UCSD-AML1 (cell line): ENCODE data around the gene BTBD19.
A peak's percentile ranks its signal among the peaks of the same experiment; 100 is the strongest.
"Not testable (repeated sequence)": the region's sequence is repeated elsewhere in the genome, so short reads cannot be mapped to it uniquely, and the experiment has no call there.

Source experiments
- DNase-seq: peaks from one replicate; lab custom pipeline; 2025; ENCODE audit not compliant: unreplicated experiment; lab: John Stamatoyannopoulos, UW

Gene BTBD19

GRCh38 chr1:44808063-44808937 is at the start of gene BTBD19:
BTBD19 (plus strand) TSS chr1:44808523; CDS start chr1:44808821, 298 bp downstream.
- DNase-seq = peak; percentile 69

GRCh38 chr1:44759077-44759476 is 49.2 kb upstream of the BTBD19 start:
- no peak for DNase-seq

- DNase-seq = no peak
These were observed 47.4 kb upstream of the BTBD19 start for GRCh38 chr1:44760876-44761275.

GRCh38 chr1:44766421-44766820 is 41.9 kb upstream of the BTBD19 start:
- not testable (repeated sequence) for DNase-seq

- DNase-seq = peak; percentile 91
These were observed 33.0 kb upstream of the BTBD19 start, which contains the start of gene RPS8 for GRCh38 chr1:44775078-44775929. RPS8 (plus strand) TSS chr1:44775540; CDS start chr1:44775597, 57 bp downstream.

GRCh38 chr1:44775930-44776729 is 32.2 kb upstream of the BTBD19 start:
- peak; percentile 52 for DNase-seq

- no peak for DNase-seq
These were observed 31.6 kb upstream of the BTBD19 start for GRCh38 chr1:44776730-44777068.

- DNase-seq = no peak
These were observed 30.8 kb upstream of the BTBD19 start for GRCh38 chr1:44777547-44777946.

GRCh38 chr1:44777969-44778635 is 30.2 kb upstream of the BTBD19 start:
- DNase-seq = no peak

- DNase-seq = no peak
These were observed 29.4 kb upstream of the BTBD19 start for GRCh38 chr1:44778705-44779576.

GRCh38 chr1:44780583-44781121 is 27.7 kb upstream of the BTBD19 start:
- DNase-seq = no peak

GRCh38 chr1:44783697-44784093 is 24.6 kb upstream of the BTBD19 start:
- DNase-seq = no peak

GRCh38 chr1:44784094-44785028 is 24.0 kb upstream of the BTBD19 start:
- no peak for DNase-seq

GRCh38 chr1:44785029-44785380 is 23.3 kb upstream of the BTBD19 start:
- no peak for DNase-seq

GRCh38 chr1:44785501-44786137 is 22.7 kb upstream of the BTBD19 start:
- no peak for DNase-seq

- DNase-seq = no peak
These were observed 22.0 kb upstream of the BTBD19 start for GRCh38 chr1:44786138-44786840.

GRCh38 chr1:44786841-44787426 is 21.4 kb upstream of the BTBD19 start:
- DNase-seq = no peak
